ENCODE measurements around the gene SLX1A. TPM values are rescaled to one million over a fixed set of nuclear protein-coding genes. Genes with fewer than 3 reads are reported as not detected.
"Not testable (repeated sequence)": the region's sequence is repeated elsewhere in the genome, so short reads cannot be mapped to it uniquely, and the experiment has no call there.

The SLX1A gene
- 25.3 and 40.2 TPM in 2 replicates for total RNA-seq (2013; cell fraction: nucleolus; rRNA removed)
- total RNA-seq (2014; rRNA removed), result 56.3 and 65.6 TPM in 2 replicates
- total RNA-seq (2014; rRNA removed; fragmentation: Illumina TruSeq; extraction: Trizol), result 11.6 and 12.1 TPM in 2 replicates
- 56.4 and 88.1 TPM in 2 replicates for total RNA-seq (2021)
- polyA plus RNA-seq (2011; ENCODE audit: low read depth), result 10.6 TPM
- 14.7 and 17.1 TPM in 2 replicates for polyA plus RNA-seq (2011; rRNA removed)
- 29.4 and 46.4 TPM in 2 replicates for polyA plus RNA-seq (2011; cell fraction: cytosol; rRNA removed)
- 40.7 and 101 TPM in 2 replicates for polyA plus RNA-seq (2011; cell fraction: nucleus; rRNA removed)
- 40.1 and 41.8 TPM in 2 replicates for polyA plus RNA-seq (2012)
- 7.7 and 9.8 TPM in 2 replicates for polyA plus RNA-seq (2014; fragmentation: Illumina TruSeq; extraction: Trizol)
- 10 to 100 TPM in 1 of 2 experiments, 1 to 10 TPM in 1; 2.5 to 11.0 TPM for polyA plus RNA-seq (2014; fragmentation: Nextera tagmentation; extraction: Ambion mirVana)
- 43.2 and 70.8 TPM in 2 replicates for polyA plus RNA-seq (2014; rRNA removed)
- 100 to 1,000 TPM; 110 to 123 TPM for polyA plus RNA-seq (2016; fragmentation: Nextera tagmentation; extraction: Ambion mirVana)
- 6.6 and 16.0 TPM in 2 replicates for polyA minus RNA-seq (2011; rRNA and poly(A)+ RNA removed)
- polyA minus RNA-seq (2011; cell fraction: cytosol; rRNA and poly(A)+ RNA removed), result 8.3 and 16.4 TPM in 2 replicates
- polyA minus RNA-seq (2011; cell fraction: nucleus; rRNA and poly(A)+ RNA removed), result 13.1 and 27.5 TPM in 2 replicates
- percentile 36 among the genes with signal in this experiment for Bru-seq, nascent RNA
- percentile 44 among the genes with signal in this experiment for BruChase-seq, experiment 1, labeled RNA remaining after a 6-hour chase
- BruChase-seq, experiment 2, labeled RNA remaining after a 2-hour chase, result percentile 45 among the genes with signal in this experiment
- long read RNA-seq, experiment 1, transcript SLX1A-201 (6 exons, 1,091 nt), result major isoform, 59 of 63 reads
- long read RNA-seq, experiment 1, partial matches to known transcripts, result 2 of 63 reads
- long read RNA-seq, experiment 1, other reads (novel, unspliced or antisense), result 1 of 63 reads
- long read RNA-seq, experiment 2, transcript SLX1A-201 (6 exons, 1,091 nt), result major isoform, 27 of 30 reads
- long read RNA-seq, experiment 2, partial matches to known transcripts, result 2 of 30 reads
- long read RNA-seq, experiment 2, other reads (novel, unspliced or antisense), result 0 of 30 reads

GRCh38 chr16:30193615-30194014, at the start of gene SLX1A, which contains the start of gene BOLA2B:
TSS of gene SLX1A (plus strand) at chr16:30193875. CDS start at chr16:30194085, 210 bp downstream.
TSS of gene BOLA2B (minus strand) at chr16:30193666. CDS start at chr16:30193595, 71 bp downstream.
- H3K79me2 ChIP-seq (ENCODE audit: control insufficient read depth, insufficient read depth, low read length); H3K9me3 ChIP-seq (replicated peaks; ENCODE audit: control insufficient read depth, insufficient read depth, low read length); H3K4me1 ChIP-seq (ENCODE audit: control insufficient read depth, insufficient read depth, low read length); H4K20me1 ChIP-seq (ENCODE audit: control insufficient read depth, insufficient read depth); H3K36me3 ChIP-seq (ENCODE audit: control insufficient read depth in 2 of 2, insufficient read depth in 2 of 2, low read length in 1 of 2); H2AFZ ChIP-seq (ENCODE audit: control insufficient read depth, low read depth, low read length); H3K9ac ChIP-seq (ENCODE audit: control insufficient read depth, insufficient read depth, low read length); in situ Hi-C loops (cut with MboI); SMC1A ChIA-PET (ENCODE audit: uncharacterized antibody, unreplicated experiment); H3K27ac ChIP-seq (ENCODE audit: control insufficient read depth, insufficient read depth); H3K4me2 ChIP-seq (ENCODE audit: control insufficient read depth, insufficient read depth); H3K4me3 ChIP-seq; CTCF ChIA-PET; intact Hi-C loops (cut with micrococcal nuclease; ENCODE audit: unreplicated experiment); DNase-seq (ENCODE audit: low read depth, low spot score); RAD21 ChIA-PET (ENCODE audit: unreplicated experiment); H3K27me3 ChIP-seq (replicated peaks in 1 of 2; ENCODE audit: control insufficient read depth in 2 of 2, insufficient read depth in 2 of 2, low read length in 1 of 2); BruUV-seq (replicated peaks); POLR2A ChIA-PET: not testable (repeated sequence)
- ATAC-seq, result peak; percentile 92
- no CpG with 5 or more reads among the region's 34 CpGs for WGBS (ENCODE audit: insufficient coverage, insufficient replicate concordance, low lambda C conversion rate, missing lambda C conversion rate)
- peak; percentile 100 for FAIRE-seq

GRCh38 chr16:30144017-30144416, 49.7 kb upstream of the SLX1A start:
- no peaks in the 10 kb centered on the region for H3K27me3 ChIP-seq (replicated peaks in 1 of 2; ENCODE audit: control insufficient read depth in 2 of 2, insufficient read depth in 2 of 2, low read length in 1 of 2)
- H3K27ac ChIP-seq (ENCODE audit: control insufficient read depth, insufficient read depth), result no peak overlapping the region
- H2AFZ ChIP-seq (ENCODE audit: control insufficient read depth, low read depth, low read length), result no peak overlapping the region
- FAIRE-seq (no peak), DNase-seq (ENCODE audit: low read depth, low spot score) (no peak), ATAC-seq (no peak)
- no peaks in the 10 kb centered on the region for H4K20me1 ChIP-seq (ENCODE audit: control insufficient read depth, insufficient read depth)
- ChIA-PET POLR2A (no interaction called here), CTCF (interaction anchor here (2.3 to 2.8 kb wide), 2 partner anchors 32 to 264 kb away, joined by 8 to 19 read pairs; partner anchors contain the start of gene ZNF771), SMC1A (ENCODE audit: uncharacterized antibody, unreplicated experiment) (interaction anchor here (1.4 kb wide), 1 partner anchor 16 kb away, joined by 4 read pairs; no protein-coding TSS in a partner anchor), RAD21 (ENCODE audit: unreplicated experiment) (interaction anchor here (0.7 kb wide), 1 partner anchor 492 kb away, joined by 3 read pairs; no protein-coding TSS in a partner anchor)
- H3K4me2 ChIP-seq (ENCODE audit: control insufficient read depth, insufficient read depth), result no peak overlapping the region
- in situ Hi-C loops (cut with MboI) (no loop called here), intact Hi-C loops (cut with micrococcal nuclease; ENCODE audit: unreplicated experiment) (no loop called here)
- H3K9me3 ChIP-seq (replicated peaks; ENCODE audit: control insufficient read depth, insufficient read depth, low read length), result peaks cover 2% of the 10 kb centered on the region; the same call in 1 of the 3 replicates
- peaks cover 6% of the 10 kb centered on the region; the same call in 1 of the 2 replicates for H3K4me1 ChIP-seq (ENCODE audit: control insufficient read depth, insufficient read depth, low read length)
- H3K9ac ChIP-seq (ENCODE audit: control insufficient read depth, insufficient read depth, low read length), result no peak overlapping the region
- no peaks in the 10 kb centered on the region for H3K79me2 ChIP-seq (ENCODE audit: control insufficient read depth, insufficient read depth, low read length)
- no peak overlapping the region for H3K4me3 ChIP-seq
- no peaks in the 10 kb centered on the region for H3K36me3 ChIP-seq (ENCODE audit: control insufficient read depth in 2 of 2, insufficient read depth in 2 of 2, low read length in 1 of 2)
- BruUV-seq (replicated peaks), result no TSS peak
- TF ChIP-seq BCL3 (IDR thresholded peaks at IDR 0.05; ENCODE audit: borderline replicate concordance, insufficient read depth, low read depth, low read length, poor library complexity, severe bottlenecking) (no peak), ZSCAN29 (IDR thresholded peaks at IDR 0.05) (no peak), POLR2A (IDR thresholded peaks at IDR 0.05; ENCODE audit: low read depth, low read length) (no peak), CREM (IDR thresholded peaks at IDR 0.05; ENCODE audit: low read depth) (no peak), ZNF207 (IDR thresholded peaks at IDR 0.05; ENCODE audit: borderline replicate concordance) (no peak), CHD4 (IDR thresholded peaks at IDR 0.05) (no peak)
- TF ChIP-seq, protein P1, sequence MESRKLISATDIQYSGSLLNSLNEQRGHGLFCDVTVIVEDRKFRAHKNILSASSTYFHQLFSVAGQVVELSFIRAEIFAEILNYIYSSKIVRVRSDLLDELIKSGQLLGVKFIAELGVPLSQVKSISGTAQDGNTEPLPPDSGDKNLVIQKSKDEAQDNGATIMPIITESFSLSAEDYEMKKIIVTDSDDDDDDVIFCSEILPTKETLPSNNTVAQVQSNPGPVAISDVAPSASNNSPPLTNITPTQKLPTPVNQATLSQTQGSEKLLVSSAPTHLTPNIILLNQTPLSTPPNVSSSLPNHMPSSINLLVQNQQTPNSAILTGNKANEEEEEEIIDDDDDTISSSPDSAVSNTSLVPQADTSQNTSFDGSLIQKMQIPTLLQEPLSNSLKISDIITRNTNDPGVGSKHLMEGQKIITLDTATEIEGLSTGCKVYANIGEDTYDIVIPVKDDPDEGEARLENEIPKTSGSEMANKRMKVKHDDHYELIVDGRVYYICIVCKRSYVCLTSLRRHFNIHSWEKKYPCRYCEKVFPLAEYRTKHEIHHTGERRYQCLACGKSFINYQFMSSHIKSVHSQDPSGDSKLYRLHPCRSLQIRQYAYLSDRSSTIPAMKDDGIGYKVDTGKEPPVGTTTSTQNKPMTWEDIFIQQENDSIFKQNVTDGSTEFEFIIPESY (IDR thresholded peaks at IDR 0.05), result no peak
- TF ChIP-seq, protein P2, sequence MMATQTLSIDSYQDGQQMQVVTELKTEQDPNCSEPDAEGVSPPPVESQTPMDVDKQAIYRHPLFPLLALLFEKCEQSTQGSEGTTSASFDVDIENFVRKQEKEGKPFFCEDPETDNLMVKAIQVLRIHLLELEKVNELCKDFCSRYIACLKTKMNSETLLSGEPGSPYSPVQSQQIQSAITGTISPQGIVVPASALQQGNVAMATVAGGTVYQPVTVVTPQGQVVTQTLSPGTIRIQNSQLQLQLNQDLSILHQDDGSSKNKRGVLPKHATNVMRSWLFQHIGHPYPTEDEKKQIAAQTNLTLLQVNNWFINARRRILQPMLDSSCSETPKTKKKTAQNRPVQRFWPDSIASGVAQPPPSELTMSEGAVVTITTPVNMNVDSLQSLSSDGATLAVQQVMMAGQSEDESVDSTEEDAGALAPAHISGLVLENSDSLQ (IDR thresholded peaks at IDR 0.05), result no peak

Measured in GM12878 (cell line).